Thymus (tissue), 11 donors: ENCODE results near the gene SFT2D1. TPM values are rescaled to one million over a fixed set of nuclear protein-coding genes. Genes with fewer than 3 reads are reported as not detected.

Source experiments
- DNase-seq, 9 donors: peaks; one replicate each; pipeline ENCODE4 v3.0.0-alpha.2; 2013; ENCODE audit warnings: low spot score in 9 of 9, low read depth in 6 of 9, missing footprints in 1 of 9
- H3K27ac ChIP-seq, 2 donors: one replicate each; pipeline ENCODE4 v1.5.1; 2013; ENCODE audit warnings: control low read depth in 1 of 2, low read depth in 1 of 2, low read length in 1 of 2, mild to moderate bottlenecking in 1 of 2, moderate library complexity in 1 of 2
- H3K27me3 ChIP-seq, 2 donors: one replicate each; pipeline ENCODE4 v1.5.1; 2013; ENCODE audit warnings: low read length in 1 of 2; ENCODE audit not compliant: control insufficient read depth in 2 of 2, insufficient read depth in 1 of 2
- H3K36me3 ChIP-seq, 2 donors: one replicate each; pipeline ENCODE4 v1.5.1; 2013; ENCODE audit warnings: low read length in 1 of 2, mild to moderate bottlenecking in 1 of 2, moderate library complexity in 1 of 2; ENCODE audit not compliant: control insufficient read depth in 2 of 2, insufficient read depth in 2 of 2
- H3K4me1 ChIP-seq, 2 donors: one replicate each; pipeline ENCODE4 v1.5.1; 2013; ENCODE audit warnings: low read length in 2 of 2; ENCODE audit not compliant: control insufficient read depth in 2 of 2, insufficient read depth in 2 of 2
- H3K4me3 ChIP-seq, 2 donors: one replicate each; pipeline ENCODE4 v1.5.1; 2013; ENCODE audit warnings: low read length in 2 of 2, control low read depth in 1 of 2, mild to moderate bottlenecking in 1 of 2
- H3K9me3 ChIP-seq, 2 donors: one replicate each; pipeline ENCODE4 v1.5.1; 2013; ENCODE audit warnings: low read length in 1 of 2, mild to moderate bottlenecking in 1 of 2; ENCODE audit not compliant: control insufficient read depth in 2 of 2, insufficient read depth in 1 of 2
- WGBS: extraction: QIAGEN DNeasy Blood & Tissue Kit; methylation state at CpG from one replicate; pipeline ENCODE4 v1.1.7; 2013; 5-methylcytosine and 5-hydroxymethylcytosine counted together
- polyA plus RNA-seq: library from polyadenylated mRNA; stranded (reverse); fragments of 200-250 nt; gene quantifications from one replicate; pipeline ENCODE4 v1.2.3, GENCODE V29; 2013
- total RNA-seq: library from RNA; stranded (reverse); fragments of 120-200 nt; gene quantifications from one replicate; pipeline ENCODE4 v1.2.4, GENCODE V29; 2013
- donor health status: healthy.

Gene SFT2D1
- total and polyA plus RNA-seq, 2 donors = 34.9 to 106 TPM

- DNase-seq = no peak
- H3K4me3 ChIP-seq = no peak overlapping the region
- H3K4me1 ChIP-seq = no peaks in the 10 kb centered on the region
- H3K36me3 ChIP-seq = peaks cover 21 to 29% of the 10 kb centered on the region in 2 donors
- H3K27me3 ChIP-seq = no peaks in the 10 kb centered on the region
- WGBS = 96% methylated on average over 19 of the region's 19 CpGs
- H3K9me3 ChIP-seq = no peaks in the 10 kb centered on the region
- no peak overlapping the region for H3K27ac ChIP-seq
Observed at GRCh38 chr6:166317261-166318212, 24.8 kb downstream of the SFT2D1 start.

DNA sequence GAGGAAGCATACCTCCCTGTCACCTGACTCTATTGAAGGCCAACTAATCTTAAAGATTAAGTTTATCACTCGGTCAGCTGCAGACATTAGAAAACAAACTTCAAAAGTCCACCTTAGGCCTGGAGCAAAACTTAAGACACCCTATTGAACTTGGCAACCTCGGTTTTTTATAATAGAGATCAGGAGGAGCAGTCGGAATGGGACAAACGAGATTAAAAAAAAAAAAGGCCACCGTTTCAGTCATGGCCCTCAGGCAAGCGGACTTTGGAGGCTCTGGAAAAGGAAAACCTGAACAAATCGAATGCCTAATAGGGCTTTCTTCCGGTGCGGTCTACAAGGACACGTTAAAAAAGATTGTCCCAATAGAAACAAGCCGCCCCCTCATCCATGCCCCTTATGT is 26.9 kb downstream of the SFT2D1 start:
- no peak for DNase-seq
- Histone ChIP-seq H3K27me3 (peaks cover 0 to 4% of the 10 kb centered on the region in 2 donors), H3K36me3 (peaks cover 6 to 17% of the 10 kb centered on the region in 2 donors), H3K4me1 (no peaks in the 10 kb centered on the region), H3K9me3 (no peaks in the 10 kb centered on the region), H3K4me3 (no peak overlapping the region), H3K27ac (no peak overlapping the region)
- WGBS = 95% methylated on average over 11 of the region's 11 CpGs

- peaks cover 4 to 17% of the 10 kb centered on the region in 2 donors for H3K36me3 ChIP-seq
- 96% methylated on average over 9 of the region's 9 CpGs for WGBS
- H3K4me3 ChIP-seq = no peak overlapping the region
- DNase-seq = no peak
- no peaks in the 10 kb centered on the region for H3K4me1 ChIP-seq
- H3K27me3 ChIP-seq = peaks cover 2 to 14% of the 10 kb centered on the region in 2 donors
- no peaks in the 10 kb centered on the region for H3K9me3 ChIP-seq
- H3K27ac ChIP-seq = no peak overlapping the region
Observed at GRCh38 chr6:166314454-166314853, 27.9 kb downstream of the SFT2D1 start.

GRCh38 chr6:166313255-166314070 is 28.9 kb downstream of the SFT2D1 start:
- Histone ChIP-seq H3K4me1 (peaks cover 0 to 2% of the 10 kb centered on the region in 2 donors), H3K27me3 (peaks cover 11 to 24% of the 10 kb centered on the region in 2 donors), H3K4me3 (no peak overlapping the region), H3K9me3 (no peaks in the 10 kb centered on the region), H3K36me3 (peaks cover 0 to 7% of the 10 kb centered on the region in 2 donors), H3K27ac (no peak overlapping the region)
- DNase-seq = peak in 4 of 9 donors; percentile 30 to 73 (median 64)
- WGBS = 60% methylated on average over 18 of the region's 18 CpGs

DNA sequence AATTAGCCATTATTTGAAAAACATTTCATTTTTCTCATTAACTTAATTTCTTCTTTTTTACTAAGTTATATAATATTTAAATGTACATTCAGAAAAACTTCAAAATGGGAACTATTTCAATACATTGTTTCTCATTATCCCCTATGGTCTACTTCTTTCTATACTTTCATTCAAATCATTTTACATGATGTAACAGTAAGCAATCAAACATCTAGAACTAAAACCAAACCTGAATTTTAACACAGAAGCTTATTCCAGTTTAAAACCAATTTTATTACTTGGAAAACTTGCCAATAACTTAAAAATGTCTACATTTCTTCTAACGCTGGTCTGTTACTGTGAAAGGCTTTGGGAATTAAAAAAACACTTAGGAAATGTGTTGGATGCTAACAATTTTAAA is 29.5 kb downstream of the SFT2D1 start:
- H3K27me3 ChIP-seq = peaks cover 17 to 30% of the 10 kb centered on the region in 2 donors
- WGBS = 95% methylated on average over 1 of the region's 1 CpG
- peaks cover under 1 to 7% of the 10 kb centered on the region in 2 donors for H3K4me1 ChIP-seq
- no peak overlapping the region for H3K4me3 ChIP-seq
- H3K9me3 ChIP-seq = no peaks in the 10 kb centered on the region
- no peak for DNase-seq
- H3K27ac ChIP-seq = no peak overlapping the region
- H3K36me3 ChIP-seq = peaks cover 0 to under 1% of the 10 kb centered on the region in 2 donors

DNA sequence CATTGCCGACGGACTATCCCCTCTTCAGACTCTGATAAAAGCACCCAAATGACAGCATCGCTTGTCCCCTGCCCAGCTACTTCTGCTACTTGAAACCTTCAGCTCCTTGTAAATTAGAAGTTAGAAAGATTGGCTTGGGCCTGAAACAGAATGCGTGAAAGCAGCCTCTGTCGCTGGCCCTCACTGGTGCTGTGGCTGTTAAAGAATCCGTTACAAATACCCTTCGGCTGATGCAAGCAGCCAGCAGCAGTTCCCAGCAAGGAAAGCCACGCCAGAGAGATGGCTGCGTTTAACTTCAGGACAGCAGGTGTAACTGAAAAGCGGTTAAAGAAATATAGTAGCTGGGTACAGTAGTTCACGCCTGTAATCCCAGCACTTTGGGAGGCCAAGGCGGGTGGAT is 31.7 kb downstream of the SFT2D1 start:
- WGBS = 97% methylated on average over 12 of the region's 12 CpGs
- H3K27ac ChIP-seq = no peak overlapping the region

DNA sequence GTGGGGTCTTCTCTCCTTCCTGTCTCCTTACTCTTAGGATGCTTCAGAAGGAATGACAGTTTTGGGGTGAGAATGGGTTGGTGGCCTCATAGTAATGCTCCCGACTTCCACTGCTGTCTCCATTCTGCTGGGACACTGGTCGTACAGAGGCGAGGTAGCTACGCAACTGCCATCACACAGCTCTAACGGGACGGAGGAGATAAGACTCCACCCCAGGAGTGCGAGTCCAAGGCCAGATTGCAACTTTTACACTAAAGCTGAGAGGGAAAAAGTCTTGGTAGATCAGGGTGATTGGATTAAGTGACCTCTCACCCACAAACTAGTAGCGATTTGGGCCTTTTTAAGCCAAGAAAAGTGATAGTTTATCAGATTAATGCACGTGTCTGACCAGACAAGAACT is 32.4 kb downstream of the SFT2D1 start:
- no peak for DNase-seq
- H3K4me1 ChIP-seq = peaks cover 5 to 7% of the 10 kb centered on the region in 2 donors
- 98% methylated on average over 9 of the region's 9 CpGs for WGBS
- peaks cover 37 to 55% of the 10 kb centered on the region in 2 donors for H3K27me3 ChIP-seq
- no peak overlapping the region for H3K27ac ChIP-seq
- H3K9me3 ChIP-seq = no peaks in the 10 kb centered on the region
- H3K36me3 ChIP-seq = no peaks in the 10 kb centered on the region
- H3K4me3 ChIP-seq = no peak overlapping the region

More for the DNA sequence above, 31.7 kb downstream of the SFT2D1 start:
- H3K4me1 ChIP-seq = peaks cover 5 to 7% of the 10 kb centered on the region in 2 donors
- no peaks in the 10 kb centered on the region for H3K36me3 ChIP-seq
- no peak for DNase-seq
- H3K9me3 ChIP-seq = no peaks in the 10 kb centered on the region
- H3K27me3 ChIP-seq = peaks cover 34 to 50% of the 10 kb centered on the region in 2 donors
- no peak overlapping the region for H3K4me3 ChIP-seq

DNA sequence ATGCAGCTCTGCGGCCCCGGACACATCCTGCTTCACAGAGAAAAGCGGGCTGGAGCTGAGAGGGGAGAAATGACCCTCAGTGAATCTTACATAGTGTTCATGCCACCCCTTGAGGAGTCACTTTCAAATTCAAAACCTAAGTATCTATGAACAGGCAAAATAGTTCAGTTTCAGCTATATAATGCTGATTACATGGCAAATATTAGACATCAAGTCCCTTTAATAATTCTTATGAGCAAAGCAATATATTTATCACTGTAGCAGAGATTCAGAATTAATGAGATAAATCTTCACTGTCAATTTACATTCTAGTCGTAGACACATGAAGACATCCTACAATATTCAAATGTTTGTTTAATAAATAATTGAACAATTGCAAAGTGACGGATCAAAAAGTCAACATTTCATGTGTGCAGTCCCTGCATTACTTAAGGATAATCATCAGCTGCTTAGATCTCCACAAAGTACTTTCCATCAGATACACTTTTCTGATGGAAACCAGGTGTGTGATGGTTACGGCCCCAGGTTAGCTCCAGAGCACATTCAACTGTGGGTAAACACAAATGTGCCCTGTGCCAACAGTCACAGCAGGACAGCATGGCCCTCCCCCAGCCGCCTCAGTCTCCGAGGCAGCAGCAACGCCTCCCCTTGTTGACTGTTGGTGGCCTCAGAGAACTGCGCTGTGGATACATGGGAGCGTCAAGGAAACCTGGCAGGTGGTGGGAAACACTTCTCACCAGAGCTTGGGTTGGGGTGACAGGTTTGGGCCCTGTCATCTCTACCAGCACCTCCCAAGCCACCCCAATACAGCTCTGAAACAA is 33.4 kb downstream of the SFT2D1 start:
- Histone ChIP-seq H3K27ac (no peak overlapping the region), H3K36me3 (no peaks in the 10 kb centered on the region), H3K27me3 (peaks cover 37 to 57% of the 10 kb centered on the region in 2 donors), H3K4me1 (peaks cover 5 to 7% of the 10 kb centered on the region in 2 donors), H3K9me3 (no peaks in the 10 kb centered on the region), H3K4me3 (no peak overlapping the region)
- WGBS = 81% methylated on average over 11 of the region's 11 CpGs
- no peak for DNase-seq
